HCT116 (cell line): Measurements from ENCODE around the gene RPIA. TPM values are rescaled to one million over a fixed set of nuclear protein-coding genes. Genes with fewer than 3 reads are reported as not detected.

ENCODE experiments used
- ATAC-seq: fragments of 200-7000 bp; cut with Tn5 transposase; 2 replicates; pipeline ENCODE4 v1.9.1; 2020; ENCODE audit warnings: mild to moderate bottlenecking, moderate library complexity
- BruUV-seq: library from RNA; stranded (reverse); fragments of 400-500 nt; replicated peaks from 2 replicates; lab custom pipeline; 2021; lab: Mats Ljungman, UMichigan
- CTCF ChIA-PET: fragments of 300-600 bp; sonication (Branson Sonifier 250); formaldehyde crosslinking; loops from one replicate; lab custom pipeline; 2021; ENCODE audit warnings: antibody characterized with exemption; lab: Charles Lee
- POLR2A ChIA-PET: fragments of 300-600, 350-600 bp; sonication (Branson Sonifier 250); formaldehyde crosslinking; loops from one replicate; lab custom pipeline; 2021; ENCODE audit warnings: antibody characterized with exemption; lab: Charles Lee
- RAD21 ChIA-PET, 2 experiments: fragments of 300-600 bp; sonication (Branson Sonifier 250); formaldehyde crosslinking; loops; one replicate each; lab custom pipeline; 2023; ENCODE audit warnings: low total read pairs in 2 of 2; ENCODE audit not compliant: uncharacterized antibody in 2 of 2, unreplicated experiment in 2 of 2, low non-redundant PET in 1 of 2; lab: Charles Lee
- DNase-seq: peaks from one replicate; pipeline ENCODE4 v3.0.0-alpha.2; 2010; ENCODE audit warnings: low read depth, low spot score
- H2AFZ ChIP-seq: fragments of 200-600 bp; shearing (Covaris generic), sonication (generic); 2 replicates; pipeline ENCODE4 v1.6.1; 2017; ENCODE audit warnings: low read depth, mixed run types, mixed read lengths, antibody characterized with exemption, low read length; ENCODE audit not compliant: poor library complexity, severe bottlenecking
- H3K27ac ChIP-seq: 2 replicates; pipeline ENCODE4 v1.5.1; 2012; ENCODE audit warnings: low read depth, low read length
- H3K27me3 ChIP-seq: fragments of 200-600 bp; sonication (generic); 2 replicates; pipeline ENCODE4 v1.6.1; 2016; ENCODE audit warnings: mixed run types, low read length, mixed read lengths; ENCODE audit not compliant: insufficient read depth
- H3K36me3 ChIP-seq, 2 experiments: fragments of 200-500 bp in 1 of 2; fragments of 200-600 bp in 1 of 2; sonication (Bioruptor generic) in 1 of 2; sonication (generic) in 1 of 2; 2 replicates each; pipeline versions ENCODE4 v1.5.1 to v1.6.1; 2014 to 2016; ENCODE audit warnings: low read length in 2 of 2, inconsistent platforms in 1 of 2, mixed read lengths in 1 of 2, mixed run types in 1 of 2; ENCODE audit not compliant: insufficient read depth in 2 of 2, control insufficient read depth in 1 of 2
- H3K4me1 ChIP-seq, 2 experiments: fragments of 200-600 bp in 1 of 2; sonication (generic) in 1 of 2; 2 replicates each; pipeline versions ENCODE4 v1.5.1 to v1.6.1; 2012 to 2017; ENCODE audit warnings: low read length in 2 of 2, inconsistent platforms in 1 of 2, mild to moderate bottlenecking in 1 of 2, mixed read lengths in 1 of 2, mixed run types in 1 of 2, moderate library complexity in 1 of 2; ENCODE audit not compliant: insufficient read depth in 2 of 2, control insufficient read depth in 1 of 2
- H3K4me2 ChIP-seq: fragments of 200-600 bp; sonication (generic); 2 replicates; pipeline ENCODE4 v1.6.1; 2017; ENCODE audit warnings: mixed run types, low read length, mixed read lengths
- H3K4me3 ChIP-seq, 2 experiments: fragments of 200-600 bp in 1 of 2; sonication (generic) in 1 of 2; replicated peaks in 1 of 2; 2 replicates each; pipeline ENCODE4 v1.5.1; 2011 to 2016; ENCODE audit warnings: low read length in 2 of 2, control low read depth in 1 of 2, low read depth in 1 of 2, mild to moderate bottlenecking in 1 of 2, mixed read lengths in 1 of 2, mixed run types in 1 of 2
- H3K79me2 ChIP-seq: fragments of 200-600 bp; sonication (generic); 2 replicates; pipeline ENCODE4 v1.6.1; 2017; ENCODE audit warnings: mild to moderate bottlenecking, mixed run types, low read length, moderate library complexity, mixed read lengths; ENCODE audit not compliant: insufficient read depth
- H3K9ac ChIP-seq: fragments of 200-600 bp; sonication (generic); 2 replicates; pipeline ENCODE4 v1.6.1; 2016; ENCODE audit warnings: low read length, mixed read lengths
- H3K9me2 ChIP-seq: fragments of 200-600 bp; sonication (generic), shearing (Covaris generic); 2 replicates; pipeline ENCODE4 v1.6.1; 2017; ENCODE audit warnings: mixed run types, mild to moderate bottlenecking, moderate library complexity; ENCODE audit not compliant: insufficient read depth
- H3K9me3 ChIP-seq, 2 experiments: fragments of 200-500 bp in 1 of 2; fragments of 200-600 bp in 1 of 2; sonication (Bioruptor generic) in 1 of 2; sonication (generic) in 1 of 2; 2 replicates each; pipeline ENCODE4 v1.6.1; 2014 to 2017; ENCODE audit warnings: low read length in 2 of 2, mixed read lengths in 2 of 2, inconsistent platforms in 1 of 2, low read depth in 1 of 2, mild to moderate bottlenecking in 1 of 2, mixed run types in 1 of 2, moderate library complexity in 1 of 2; ENCODE audit not compliant: control insufficient read depth in 1 of 2, insufficient read depth in 1 of 2
- H4K20me1 ChIP-seq: fragments of 200-600 bp; sonication (generic), shearing (Covaris generic); 2 replicates; pipeline ENCODE4 v1.6.1; 2017; ENCODE audit warnings: mixed run types, mild to moderate bottlenecking, moderate library complexity; ENCODE audit not compliant: insufficient read depth
- CBX3 ChIP-seq: IDR thresholded peaks from 2 replicates; pipeline ENCODE4 v1.6.1; 2012; ENCODE audit warnings: low read depth
- CTCF ChIP-seq, 3 experiments: fragments of 200-600 bp in 1 of 3; sonication (generic) in 1 of 3; IDR thresholded peaks in 2 of 3; conservative IDR thresholded peaks in 1 of 3; 2 replicates each; pipeline ENCODE4 v1.5.1; 2012 to 2017; ENCODE audit warnings: low read depth in 2 of 3, low read length in 2 of 3, antibody characterized with exemption in 1 of 3, borderline replicate concordance in 1 of 3, control low read depth in 1 of 3, mild to moderate bottlenecking in 1 of 3, mixed read lengths in 1 of 3, mixed run types in 1 of 3, moderate library complexity in 1 of 3; ENCODE audit not compliant: insufficient read depth in 1 of 3
- ELF1 ChIP-seq: IDR thresholded peaks from 2 replicates; pipeline ENCODE4 v1.6.1; 2012; ENCODE audit warnings: low read depth, borderline replicate concordance
- RAD21 ChIP-seq: IDR thresholded peaks from 2 replicates; pipeline ENCODE4 v1.6.1; 2012; ENCODE audit warnings: low read depth, mild to moderate bottlenecking
- TCF7L2 ChIP-seq: IDR thresholded peaks from 2 replicates; pipeline ENCODE4 v1.7.0; 2011; ENCODE audit warnings: borderline replicate concordance, inconsistent platforms; ENCODE audit not compliant: insufficient read depth, insufficient read length; ENCODE audit errors: extremely low read depth
- ZBTB33 ChIP-seq: IDR thresholded peaks from 2 replicates; pipeline ENCODE4 v1.6.1; 2011; ENCODE audit warnings: mild to moderate bottlenecking, low read length, moderate library complexity; ENCODE audit not compliant: insufficient replicate concordance; ENCODE audit errors: extremely low read depth
- intact Hi-C: fragments of 100-400 bp; cut with micrococcal nuclease; formaldehyde crosslinking; loops from 2 replicates; pipeline ENCODE4 v1.10.0; 2022
- total RNA-seq: library from RNA; stranded (reverse); gene quantifications from one replicate; pipeline ENCODE4 v1.2.1, GENCODE V29; 2021; ENCODE audit not compliant: unreplicated experiment

The RPIA gene
- total RNA-seq, 1 experiment from 2014 or later: 43.3 TPM

GRCh38 chr2:88668862-88669261 is 22.6 kb upstream of the RPIA start:
- no peaks in the 10 kb centered on the region for H3K9me2 ChIP-seq
- ChIA-PET POLR2A (no interaction called here), RAD21 (no interaction called here), CTCF (interaction anchor here (0.5 to 1.8 kb wide), 10 partner anchors 9 to 100 kb away, joined by 3 to 15 read pairs (median 3); no protein-coding TSS in a partner anchor)
- BruUV-seq: no TSS peak
- no peak overlapping the region for H3K9ac ChIP-seq
- H3K27ac ChIP-seq: no peak overlapping the region
- H3K36me3 ChIP-seq: no peaks in the 10 kb centered on the region
- TF ChIP-seq TCF7L2: no peak
- no peak for DNase-seq
- no peaks in the 10 kb centered on the region for H3K27me3 ChIP-seq
- no peak overlapping the region for H3K4me2 ChIP-seq
- intact Hi-C loops: loop anchor here (1.0 to 2.0 kb wide), 2 partner anchors 78 to 478 kb away; no protein-coding TSS in a partner anchor
- H4K20me1 ChIP-seq: no peaks in the 10 kb centered on the region
- no peak for ATAC-seq
- H3K4me3 ChIP-seq: no peak overlapping the region
- no peaks in the 10 kb centered on the region for H3K9me3 ChIP-seq
- no peak overlapping the region for H2AFZ ChIP-seq
- no peaks in the 10 kb centered on the region for H3K79me2 ChIP-seq
- H3K4me1 ChIP-seq: peaks cover 9 to 11% of the 10 kb centered on the region in 2 experiments

DNA sequence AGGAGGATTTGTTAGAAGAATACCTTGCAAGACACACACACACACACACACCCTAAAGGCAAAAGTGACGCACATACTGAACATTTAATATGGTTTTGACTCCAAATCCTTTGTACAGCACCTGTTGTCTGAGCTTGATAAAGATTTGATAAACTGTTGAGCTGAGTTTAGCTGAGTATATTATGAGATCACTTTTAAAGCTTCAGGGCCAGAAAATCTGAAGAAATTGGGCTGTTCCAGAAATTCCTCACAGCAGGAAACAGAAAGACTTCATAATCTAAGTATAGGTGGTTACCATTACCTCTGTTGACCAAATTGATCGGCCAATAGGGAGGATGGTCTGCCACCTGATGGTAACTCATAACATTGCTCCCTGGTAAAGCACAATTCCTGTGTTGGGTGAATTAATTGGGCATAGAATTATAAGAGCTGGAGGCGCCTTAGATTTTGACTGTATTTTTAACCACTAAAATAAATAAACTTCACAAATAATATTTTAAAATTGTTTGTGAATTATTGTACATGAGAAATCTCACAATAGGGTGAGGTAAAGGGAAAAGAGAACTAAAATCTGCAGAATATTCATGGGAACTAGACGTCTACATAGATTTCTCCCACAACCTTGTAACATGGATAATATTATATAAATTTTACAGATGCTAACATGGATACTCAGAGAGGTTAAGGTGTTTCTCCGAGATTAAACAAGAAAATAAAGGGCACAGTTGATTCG is 21.8 kb upstream of the RPIA start:
- POLR2A ChIA-PET: interaction anchor here (0.8 to 1.6 kb wide), 2 partner anchors 42 to 83 kb away, joined by 3 to 6 read pairs; partner anchors contain the start of gene EIF2AK3
- Histone ChIP-seq H4K20me1 (no peaks in the 10 kb centered on the region), H3K36me3 (no peaks in the 10 kb centered on the region), H3K4me3 (no peak overlapping the region), H3K27me3 (no peaks in the 10 kb centered on the region), H3K4me1 (peaks cover 9 to 11% of the 10 kb centered on the region in 2 experiments), H3K9me3 (no peaks in the 10 kb centered on the region), H3K9ac (no peak overlapping the region), H3K9me2 (no peaks in the 10 kb centered on the region), H3K27ac (no peak overlapping the region), H3K79me2 (no peaks in the 10 kb centered on the region), H2AFZ (no peak overlapping the region), H3K4me2 (no peak overlapping the region)
- intact Hi-C loops: loop anchor here (1.0 to 2.0 kb wide), 2 partner anchors 78 to 479 kb away; no protein-coding TSS in a partner anchor
- DNase-seq (peak; percentile 31), ATAC-seq (peak; percentile 74)
- no peak for TF ChIP-seq ELF1
- TF ChIP-seq CBX3: no peak
- peak; percentile 67 to 76 (median 69) for TF ChIP-seq CTCF (IDR thresholded peaks at IDR 0.05 in 2 of 3, conservative IDR thresholded peaks at IDR 0.05 in 1 of 3; ENCODE audit: borderline replicate concordance in 1 of 3, insufficient read depth in 1 of 3, low read depth in 2 of 3, low read length in 2 of 3)
- TF ChIP-seq ZBTB33: no peak
- peak; percentile 83 for TF ChIP-seq RAD21
- CTCF ChIA-PET: interaction anchor here (0.6 to 1.8 kb wide), 11 partner anchors 10 to 101 kb away, joined by 3 to 15 read pairs (median 4); no protein-coding TSS in a partner anchor
- BruUV-seq: no TSS peak
- RAD21 ChIA-PET: no interaction called here
